ENCODE data around the gene POLR3F.
"Not testable (repeated sequence)": the region's sequence is repeated elsewhere in the genome, so short reads cannot be mapped to it uniquely, and the experiment has no call there.

Gene POLR3F, protein sequence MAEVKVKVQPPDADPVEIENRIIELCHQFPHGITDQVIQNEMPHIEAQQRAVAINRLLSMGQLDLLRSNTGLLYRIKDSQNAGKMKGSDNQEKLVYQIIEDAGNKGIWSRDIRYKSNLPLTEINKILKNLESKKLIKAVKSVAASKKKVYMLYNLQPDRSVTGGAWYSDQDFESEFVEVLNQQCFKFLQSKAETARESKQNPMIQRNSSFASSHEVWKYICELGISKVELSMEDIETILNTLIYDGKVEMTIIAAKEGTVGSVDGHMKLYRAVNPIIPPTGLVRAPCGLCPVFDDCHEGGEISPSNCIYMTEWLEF

GRCh38 chr20:18466894-18467730 lies at the start of gene POLR3F, which contains the start of gene DZANK1:
Gene POLR3F, plus strand, starts transcription at chr20:18467390. Its CDS starts 117 bp downstream, at chr20:18467507.
Gene DZANK1, minus strand, starts transcription at chr20:18467030. Its CDS starts 1,672 bp downstream, at chr20:18465358.
- peak; percentile 88 to 92 for DNase-seq (ENCODE audit: low read depth in 2 of 2)

- DNase-seq (ENCODE audit: low read depth in 2 of 2), result no peak
Observed at GRCh38 chr20:18421608-18422007, 45.6 kb upstream of the POLR3F start.

DNA sequence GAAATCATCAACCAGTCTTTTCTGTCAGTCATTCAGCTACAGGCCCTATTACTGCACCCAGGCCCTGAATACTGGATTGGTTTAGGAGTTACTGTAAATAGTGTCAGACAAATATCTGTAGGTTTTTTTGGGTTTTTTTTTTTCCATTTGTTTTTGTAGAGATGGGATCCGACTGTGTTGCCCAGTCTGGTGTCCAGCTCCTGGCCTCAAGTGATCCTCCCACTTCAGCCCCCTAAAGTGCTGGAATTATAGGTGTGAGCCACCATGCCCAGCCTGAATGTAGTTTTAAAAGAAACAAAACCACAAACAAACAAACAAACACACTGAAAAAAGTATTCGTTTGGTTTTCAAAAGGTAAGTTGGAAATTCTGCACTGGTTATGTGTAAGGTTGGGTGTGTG lies 40.0 kb upstream of the POLR3F start:
- DNase-seq (ENCODE audit: low read depth in 2 of 2), result no peak

- no peak for DNase-seq (ENCODE audit: low read depth in 2 of 2)
Observed at GRCh38 chr20:18428490-18429173, 38.6 kb upstream of the POLR3F start.

- no peak for DNase-seq (ENCODE audit: low read depth in 2 of 2)
Observed at GRCh38 chr20:18430172-18430826, 36.9 kb upstream of the POLR3F start.

- no peak for DNase-seq (ENCODE audit: low read depth in 2 of 2)
Observed at GRCh38 chr20:18431206-18431605, 36.0 kb upstream of the POLR3F start.

DNA sequence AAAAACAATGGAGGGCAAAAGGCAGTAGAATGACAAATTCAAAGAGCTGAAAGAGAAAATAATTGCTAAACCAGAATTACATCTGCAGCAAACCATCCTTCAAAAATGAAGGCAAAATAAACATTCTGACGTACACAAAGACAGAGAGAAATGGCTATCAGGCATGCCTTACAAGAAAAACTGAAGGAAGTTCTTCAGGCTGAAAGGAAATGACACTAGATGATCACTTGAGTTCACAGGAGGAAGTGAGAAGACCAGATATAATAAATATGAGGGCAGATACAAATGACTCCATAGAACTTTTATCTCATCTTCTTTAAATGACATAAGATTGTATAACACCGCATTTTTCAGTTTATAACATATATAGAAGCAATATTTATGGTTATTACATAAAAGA lies 30.3 kb upstream of the POLR3F start:
- DNase-seq (ENCODE audit: low read depth in 2 of 2), result no peak

GRCh38 chr20:18440403-18440802 lies 26.8 kb upstream of the POLR3F start:
- DNase-seq (ENCODE audit: low read depth in 2 of 2), result no peak

GRCh38 chr20:18443886-18444285 lies 23.3 kb upstream of the POLR3F start:
- DNase-seq (ENCODE audit: low read depth in 2 of 2), result no peak

- DNase-seq (ENCODE audit: low read depth in 2 of 2), result no peak
Observed at GRCh38 chr20:18456600-18456999, 10.6 kb upstream of the POLR3F start.

- no peak for DNase-seq (ENCODE audit: low read depth in 2 of 2)
Observed at GRCh38 chr20:18465536-18466200, 1.5 kb upstream of the POLR3F start.

DNA sequence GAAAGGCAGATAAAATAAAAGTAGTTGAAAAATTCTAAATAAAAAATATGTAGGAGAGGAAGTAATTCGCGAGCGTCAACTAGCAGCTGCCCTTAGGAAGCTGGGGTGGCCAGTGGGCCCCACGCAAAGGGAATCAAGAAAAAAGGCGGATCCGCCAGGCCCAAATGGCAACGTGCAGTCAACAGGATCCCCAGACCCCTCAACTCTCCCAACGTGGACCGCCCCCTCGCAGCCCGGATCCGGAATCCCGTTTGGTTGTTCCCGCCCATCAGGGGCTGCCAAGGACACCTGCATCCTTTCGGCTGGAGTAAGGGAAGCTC lies 656 bp upstream of the POLR3F start:
- no peak for DNase-seq (ENCODE audit: low read depth in 2 of 2)

DNA sequence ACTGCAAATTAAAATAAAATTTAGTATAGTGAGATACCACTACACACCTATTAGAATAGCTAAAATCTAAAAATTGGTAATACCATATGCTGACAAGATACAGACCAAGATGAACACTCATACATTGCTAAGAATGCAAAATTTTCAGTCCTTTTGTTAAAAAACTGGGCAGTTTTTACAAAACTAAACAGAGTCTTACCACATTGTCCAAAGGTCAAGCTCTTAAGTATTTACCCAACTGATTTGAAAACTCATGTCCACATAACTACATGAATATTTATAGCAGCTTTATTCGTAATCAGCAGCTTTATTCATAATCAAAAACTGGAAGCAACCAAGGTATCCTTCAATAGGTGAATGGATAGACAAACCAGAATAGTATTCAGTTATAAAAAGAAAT lies 10.0 kb downstream of the POLR3F start:
- DNase-seq (ENCODE audit: low read depth in 2 of 2), result no peak

GRCh38 chr20:18477821-18478220 lies 10.6 kb downstream of the POLR3F start:
- DNase-seq (ENCODE audit: low read depth in 2 of 2), result no peak

DNA sequence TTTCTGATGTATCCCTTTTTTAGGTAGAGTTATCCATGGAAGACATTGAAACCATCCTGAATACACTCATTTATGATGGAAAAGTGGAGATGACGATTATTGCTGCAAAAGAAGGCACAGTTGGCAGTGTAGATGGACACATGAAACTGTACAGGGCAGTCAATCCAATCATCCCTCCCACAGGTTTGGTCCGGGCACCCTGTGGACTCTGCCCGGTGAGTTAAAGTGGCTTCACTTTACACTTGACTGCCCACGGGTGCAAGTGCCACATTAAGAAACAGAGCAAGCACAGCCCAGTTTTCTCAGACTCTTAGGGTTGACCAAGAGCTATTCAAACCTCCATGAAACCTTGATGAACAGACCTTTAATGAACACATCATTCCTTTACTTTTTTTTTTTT lies 14.4 kb downstream of the POLR3F start:
- DNase-seq (ENCODE audit: low read depth in 2 of 2), result no peak

GRCh38 chr20:18488301-18488700 lies 21.1 kb downstream of the POLR3F start:
- no peak for DNase-seq (ENCODE audit: low read depth in 2 of 2)

GRCh38 chr20:18496042-18496441 lies 28.9 kb downstream of the POLR3F start:
- DNase-seq (ENCODE audit: low read depth in 2 of 2), result no peak

DNA sequence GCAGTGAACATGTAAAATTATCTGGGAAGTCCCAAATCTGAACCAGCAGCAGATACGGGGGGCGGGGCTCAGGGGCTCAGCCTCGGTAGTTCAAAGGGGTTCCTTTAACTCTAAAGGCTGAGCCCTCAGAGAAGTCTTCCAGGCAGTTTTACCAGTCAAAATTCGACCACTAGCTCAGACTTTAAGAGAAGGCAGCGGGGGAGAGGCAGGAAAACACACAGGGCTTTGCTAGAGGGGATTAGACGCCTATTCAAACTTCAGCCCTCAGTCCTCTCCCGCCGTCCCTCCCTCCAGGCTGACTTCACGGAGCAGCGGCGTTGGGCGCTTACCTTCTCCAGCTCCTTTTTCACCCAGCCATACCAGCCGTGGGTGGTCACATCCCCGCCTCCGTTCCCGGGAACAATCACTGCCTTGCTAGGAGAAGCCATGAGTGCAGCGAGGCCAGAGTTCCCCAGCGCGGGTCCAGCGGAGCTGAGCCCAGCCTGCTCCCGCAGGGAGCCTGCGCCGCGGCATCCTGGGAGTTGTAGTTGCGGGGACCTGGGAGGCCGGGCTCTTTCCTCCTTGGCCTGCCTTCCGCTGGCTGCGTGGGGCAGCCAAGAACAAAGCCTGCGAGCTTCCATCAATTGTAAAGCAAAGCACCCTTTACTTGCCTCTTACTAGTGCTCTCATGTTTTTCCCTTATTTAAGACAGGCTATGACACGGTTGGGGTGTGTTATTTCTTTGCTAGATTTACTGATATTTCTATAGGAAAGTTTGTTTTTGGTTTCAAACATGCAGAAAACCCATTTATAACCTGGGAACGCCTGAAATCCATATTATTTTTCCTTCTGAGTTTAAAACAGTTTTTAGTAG lies 29.8 kb downstream of the POLR3F start, which contains the start of gene RBBP9:
Gene RBBP9, minus strand, starts transcription at position 486 of the 853 bp plus-strand sequence. Its CDS starts 58 bp downstream, at position 428.
- DNase-seq (ENCODE audit: low read depth in 2 of 2), result peak; percentile 72 to 76

DNA sequence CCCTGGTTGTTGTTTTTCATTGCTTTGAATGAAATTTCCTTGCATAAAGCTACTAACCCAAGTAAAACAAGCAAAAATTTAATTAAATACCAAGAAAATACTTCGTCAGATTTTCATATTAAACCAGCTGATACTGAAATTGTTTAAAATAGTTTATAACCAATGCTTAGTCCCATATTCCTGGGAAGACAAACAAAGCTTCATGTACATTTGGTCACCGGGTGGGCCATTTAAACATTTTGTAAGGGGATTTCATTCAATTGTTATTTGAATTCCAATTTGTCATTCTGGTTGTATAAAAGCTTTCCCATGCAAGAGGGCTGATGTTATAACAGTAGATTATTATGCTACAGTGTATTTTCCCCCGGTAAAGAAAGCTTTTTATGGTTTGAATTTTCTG lies 30.4 kb downstream of the POLR3F start:
- DNase-seq (ENCODE audit: low read depth in 2 of 2), result no peak

- DNase-seq (ENCODE audit: low read depth in 2 of 2), result not testable (repeated sequence)
Observed at GRCh38 chr20:18501672-18502071, 34.5 kb downstream of the POLR3F start.
